WTC11 (cell line): ENCODE results near the gene LTBP2. TPM values are rescaled to one million over a fixed set of nuclear protein-coding genes. Genes with fewer than 3 reads are reported as not detected.

Experiments used
- ATAC-seq: fragments of 200-7000 bp; cut with Tn5 transposase; 2 replicates; pipeline ENCODE4 v1.10.0; 2021; ENCODE audit warnings: mild to moderate bottlenecking, moderate library complexity
- CTCF ChIA-PET: fragments of 300-600 bp; sonication (Branson Sonifier 250); formaldehyde crosslinking; loops from one replicate; lab custom pipeline; 2021; ENCODE audit warnings: antibody characterized with exemption; lab: Charles Lee
- POLR2A ChIA-PET: fragments of 350-600 bp; sonication (Branson Sonifier 250); formaldehyde crosslinking; loops from one replicate; lab custom pipeline; 2021; ENCODE audit warnings: antibody characterized with exemption; lab: Charles Lee
- DNase-seq: peaks from one replicate; pipeline ENCODE4 v3.0.0; 2021; ENCODE audit warnings: low spot score
- H3K27ac Mint-ChIP-seq: 2 replicates; pipeline ENCODE4 v1.8.0; 2021; ENCODE audit warnings: mixed read lengths
- H3K27me3 Mint-ChIP-seq: 2 replicates; pipeline ENCODE4 v1.8.0; 2021; ENCODE audit warnings: low read depth, mild to moderate bottlenecking, moderate library complexity, mixed read lengths
- H3K36me3 Mint-ChIP-seq: 2 replicates; pipeline ENCODE4 v1.8.0; 2021; ENCODE audit warnings: mixed read lengths
- H3K4me1 Mint-ChIP-seq: 2 replicates; pipeline ENCODE4 v1.8.0; 2022; ENCODE audit warnings: mixed read lengths
- H3K4me3 Mint-ChIP-seq: 2 replicates; pipeline ENCODE4 v1.8.0; 2021; ENCODE audit warnings: mild to moderate bottlenecking, moderate library complexity, mixed read lengths
- H3K9me3 Mint-ChIP-seq: 2 replicates; pipeline ENCODE4 v1.8.0; 2021; ENCODE audit warnings: mixed read lengths
- CBFB ChIP-seq: sonication (generic); formaldehyde crosslinking; IDR thresholded peaks from 2 replicates; pipeline ENCODE4 v1.8.1; 2022; ENCODE audit warnings: mild to moderate bottlenecking, low read depth, missing genetic modification reagents
- CREM ChIP-seq: sonication (generic); formaldehyde crosslinking; IDR thresholded peaks from 2 replicates; pipeline ENCODE4 v1.8.1; 2022; ENCODE audit warnings: mild to moderate bottlenecking, missing genetic modification reagents, moderate library complexity
- FOXP1 ChIP-seq: sonication (generic); formaldehyde crosslinking; IDR thresholded peaks from 2 replicates; pipeline ENCODE4 v1.8.0; 2022; ENCODE audit warnings: missing genetic modification reagents, mild to moderate bottlenecking, moderate library complexity, borderline replicate concordance
- MYBL2 ChIP-seq: sonication (generic); formaldehyde crosslinking; IDR thresholded peaks from 2 replicates; pipeline ENCODE4 v1.8.1; 2023; ENCODE audit warnings: mild to moderate bottlenecking, moderate library complexity, missing genetic modification reagents
- NFATC4 ChIP-seq: fragments of 250-450 bp; sonication (Bioruptor Pico); IDR thresholded peaks from 2 replicates; pipeline ENCODE4 v1.9.0; 2021; ENCODE audit warnings: mild to moderate bottlenecking
- NR2C2 ChIP-seq: sonication (generic); formaldehyde crosslinking; IDR thresholded peaks from 2 replicates; pipeline ENCODE4 v1.8.0; 2022; ENCODE audit warnings: mild to moderate bottlenecking, missing genetic modification reagents
- NR3C1 ChIP-seq: sonication (generic); formaldehyde crosslinking; conservative IDR thresholded peaks from 2 replicates; pipeline ENCODE4 v1.8.1; 2023; ENCODE audit warnings: low read depth, mild to moderate bottlenecking, missing genetic modification reagents
- PRRX2 ChIP-seq: fragments of 250-450 bp; sonication (Bioruptor Pico); IDR thresholded peaks from 2 replicates; pipeline ENCODE4 v1.8.0; 2021; ENCODE audit warnings: mild to moderate bottlenecking
- RORB ChIP-seq: fragments of 250-450 bp; sonication (Bioruptor Pico); IDR thresholded peaks from 2 replicates; pipeline ENCODE4 v1.9.0; 2021; ENCODE audit warnings: mild to moderate bottlenecking
- SP1 ChIP-seq: sonication (generic); formaldehyde crosslinking; conservative IDR thresholded peaks from 2 replicates; pipeline ENCODE4 v1.8.1; 2022; ENCODE audit warnings: missing genetic modification reagents
- TP53 ChIP-seq: sonication (generic); formaldehyde crosslinking; IDR thresholded peaks from 2 replicates; pipeline ENCODE4 v1.8.1; 2023; ENCODE audit warnings: mild to moderate bottlenecking, missing genetic modification reagents
- ZNF232 ChIP-seq: sonication (generic); formaldehyde crosslinking; IDR thresholded peaks from 2 replicates; pipeline ENCODE4 v1.8.0; 2022; ENCODE audit warnings: mild to moderate bottlenecking, missing genetic modification reagents
- ZNF317 ChIP-seq: sonication (generic); formaldehyde crosslinking; IDR thresholded peaks from 2 replicates; pipeline ENCODE4 v1.8.1; 2023; ENCODE audit warnings: low read depth, mild to moderate bottlenecking, moderate library complexity, missing genetic modification reagents, borderline replicate concordance
- ZNF396 ChIP-seq: fragments of 250-450 bp; sonication (Bioruptor Pico); IDR thresholded peaks from 2 replicates; pipeline ENCODE4 v1.8.0; 2021; ENCODE audit warnings: mild to moderate bottlenecking, moderate library complexity, borderline replicate concordance
- ZNF671 ChIP-seq: fragments of 250-450 bp; sonication (Bioruptor Pico); IDR thresholded peaks from 2 replicates; pipeline ENCODE4 v1.8.0; 2021; ENCODE audit warnings: mild to moderate bottlenecking
- total RNA-seq: library from RNA; stranded (reverse); gene quantifications from 3 replicates; pipeline ENCODE4 v1.2.3, GENCODE V29; 2021
- TF ChIP-seq, protein P1 (sequence below): sonication (generic); formaldehyde crosslinking; IDR thresholded peaks from 2 replicates; pipeline ENCODE4 v1.8.1; 2023; ENCODE audit warnings: mild to moderate bottlenecking, missing genetic modification reagents, moderate library complexity
- TF ChIP-seq, protein P2 (sequence below): sonication (generic); formaldehyde crosslinking; IDR thresholded peaks from 2 replicates; pipeline ENCODE4 v1.8.0; 2022; ENCODE audit warnings: mild to moderate bottlenecking, missing genetic modification reagents
- TF ChIP-seq, protein P3 (sequence below): sonication (generic); formaldehyde crosslinking; IDR thresholded peaks from 2 replicates; pipeline ENCODE4 v1.8.1; 2023; ENCODE audit warnings: mild to moderate bottlenecking, missing genetic modification reagents, moderate library complexity
- TF ChIP-seq, protein P4 (sequence below): sonication (generic); formaldehyde crosslinking; IDR thresholded peaks from 2 replicates; pipeline ENCODE4 v1.8.0; 2022; ENCODE audit warnings: missing genetic modification reagents
- TF ChIP-seq, protein P5 (sequence below): sonication (generic); formaldehyde crosslinking; IDR thresholded peaks from 2 replicates; pipeline ENCODE4 v1.8.1; 2022; ENCODE audit warnings: mild to moderate bottlenecking, missing genetic modification reagents, moderate library complexity, borderline replicate concordance

The LTBP2 gene
- total RNA-seq, 1 experiment from 2014 or later: 1.2 TPM

DNA sequence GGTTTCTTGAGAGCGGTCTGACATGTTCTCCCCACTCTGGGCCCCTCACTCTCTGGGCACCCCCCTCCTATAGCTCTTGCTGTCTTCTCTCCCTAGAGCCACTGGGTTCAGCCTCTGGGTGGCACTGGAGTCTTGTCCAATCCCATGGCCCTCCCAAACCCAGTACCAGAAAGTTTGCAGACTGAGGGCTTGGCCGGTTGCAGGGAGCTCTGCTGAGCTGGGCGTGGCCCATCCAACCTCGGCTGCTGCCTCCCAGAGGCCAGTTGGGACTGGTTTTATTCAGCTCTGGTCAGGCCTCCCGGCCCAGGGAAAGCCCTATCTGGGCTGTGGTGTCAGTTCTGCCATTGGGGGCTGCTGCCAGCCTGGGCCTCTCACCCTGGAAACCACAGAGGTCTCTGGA, 80.6 kb downstream of the LTBP2 start:
- ATAC-seq: peak; percentile 92
- Mint-ChIP-seq H3K9me3 (no peaks in the 10 kb centered on the region), H3K4me1 (peaks cover 7% of the 10 kb centered on the region), H3K4me3 (no peak overlapping the region), H3K36me3 (no peaks in the 10 kb centered on the region), H3K27ac (0 out of 2 replicates have a peak overlapping the region, but pooled peaks have one; percentile 63), H3K27me3 (no peaks in the 10 kb centered on the region)
- TF ChIP-seq CREM (CRISPR knock-in tag): no peak
- TF ChIP-seq, protein P1, sequence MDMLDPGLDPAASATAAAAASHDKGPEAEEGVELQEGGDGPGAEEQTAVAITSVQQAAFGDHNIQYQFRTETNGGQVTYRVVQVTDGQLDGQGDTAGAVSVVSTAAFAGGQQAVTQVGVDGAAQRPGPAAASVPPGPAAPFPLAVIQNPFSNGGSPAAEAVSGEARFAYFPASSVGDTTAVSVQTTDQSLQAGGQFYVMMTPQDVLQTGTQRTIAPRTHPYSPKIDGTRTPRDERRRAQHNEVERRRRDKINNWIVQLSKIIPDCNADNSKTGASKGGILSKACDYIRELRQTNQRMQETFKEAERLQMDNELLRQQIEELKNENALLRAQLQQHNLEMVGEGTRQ (CRISPR knock-in tag): no peak
- peak; percentile 32; the same call in 1 of the 2 replicates for TF ChIP-seq SP1 (CRISPR knock-in tag)
- ChIA-PET CTCF (interaction anchor here (0.6 to 2.6 kb wide), 33 partner anchors 8 to 330 kb away, joined by 3 to 42 read pairs (median 4); partner anchors contain the start of genes LTBP2, NPC2 and YLPM1), POLR2A (interaction anchor here (0.8 to 1.1 kb wide), 2 partner anchors 38 to 80 kb away, joined by 3 read pairs; partner anchors contain the start of genes ISCA2, LTBP2 and NPC2)
- DNase-seq: peak; percentile 77

DNA sequence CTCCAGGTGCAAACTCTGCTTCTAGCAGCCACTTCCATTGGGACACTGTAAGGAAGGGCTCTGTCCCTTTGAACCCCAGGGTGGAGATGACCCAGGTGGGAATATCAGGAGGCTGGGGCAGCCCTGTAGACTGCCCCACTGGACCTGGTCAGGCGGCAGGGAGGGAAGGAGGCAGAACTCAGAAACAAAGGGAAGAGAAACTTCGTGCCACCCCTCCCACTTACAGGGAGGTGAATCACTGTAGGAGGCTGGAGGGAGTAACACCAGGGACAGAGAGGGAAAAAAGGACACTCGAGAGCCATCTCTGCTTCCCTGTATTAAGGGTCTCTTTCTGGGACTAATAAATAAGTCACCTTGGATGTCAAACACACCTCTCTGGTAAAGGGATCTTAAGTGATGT, 81.0 kb downstream of the LTBP2 start:
- TF ChIP-seq MYBL2 (no peak), RORB (CRISPR knock-in tag) (no peak), CBFB (CRISPR knock-in tag) (no peak), ZNF232 (CRISPR knock-in tag) (no peak), TP53 (CRISPR knock-in tag) (no peak), ZNF671 (CRISPR knock-in tag) (no peak), ZNF317 (no peak), NR2C2 (no peak), ZNF396 (CRISPR knock-in tag) (no peak), NR3C1 (CRISPR knock-in tag) (no peak), FOXP1 (no peak), NFATC4 (CRISPR knock-in tag) (no peak), PRRX2 (CRISPR knock-in tag) (no peak)
- TF ChIP-seq, protein P2, sequence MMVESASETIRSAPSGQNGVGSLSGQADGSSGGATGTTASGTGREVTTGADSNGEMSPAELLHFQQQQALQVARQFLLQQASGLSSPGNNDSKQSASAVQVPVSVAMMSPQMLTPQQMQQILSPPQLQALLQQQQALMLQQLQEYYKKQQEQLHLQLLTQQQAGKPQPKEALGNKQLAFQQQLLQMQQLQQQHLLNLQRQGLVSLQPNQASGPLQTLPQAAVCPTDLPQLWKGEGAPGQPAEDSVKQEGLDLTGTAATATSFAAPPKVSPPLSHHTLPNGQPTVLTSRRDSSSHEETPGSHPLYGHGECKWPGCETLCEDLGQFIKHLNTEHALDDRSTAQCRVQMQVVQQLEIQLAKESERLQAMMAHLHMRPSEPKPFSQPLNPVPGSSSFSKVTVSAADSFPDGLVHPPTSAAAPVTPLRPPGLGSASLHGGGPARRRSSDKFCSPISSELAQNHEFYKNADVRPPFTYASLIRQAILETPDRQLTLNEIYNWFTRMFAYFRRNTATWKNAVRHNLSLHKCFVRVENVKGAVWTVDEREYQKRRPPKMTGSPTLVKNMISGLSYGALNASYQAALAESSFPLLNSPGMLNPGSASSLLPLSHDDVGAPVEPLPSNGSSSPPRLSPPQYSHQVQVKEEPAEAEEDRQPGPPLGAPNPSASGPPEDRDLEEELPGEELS (CRISPR knock-in tag): no peak
- TF ChIP-seq, protein P3, sequence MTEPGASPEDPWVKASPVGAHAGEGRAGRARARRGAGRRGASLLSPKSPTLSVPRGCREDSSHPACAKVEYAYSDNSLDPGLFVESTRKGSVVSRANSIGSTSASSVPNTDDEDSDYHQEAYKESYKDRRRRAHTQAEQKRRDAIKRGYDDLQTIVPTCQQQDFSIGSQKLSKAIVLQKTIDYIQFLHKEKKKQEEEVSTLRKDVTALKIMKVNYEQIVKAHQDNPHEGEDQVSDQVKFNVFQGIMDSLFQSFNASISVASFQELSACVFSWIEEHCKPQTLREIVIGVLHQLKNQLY: no peak
- TF ChIP-seq, protein P4, sequence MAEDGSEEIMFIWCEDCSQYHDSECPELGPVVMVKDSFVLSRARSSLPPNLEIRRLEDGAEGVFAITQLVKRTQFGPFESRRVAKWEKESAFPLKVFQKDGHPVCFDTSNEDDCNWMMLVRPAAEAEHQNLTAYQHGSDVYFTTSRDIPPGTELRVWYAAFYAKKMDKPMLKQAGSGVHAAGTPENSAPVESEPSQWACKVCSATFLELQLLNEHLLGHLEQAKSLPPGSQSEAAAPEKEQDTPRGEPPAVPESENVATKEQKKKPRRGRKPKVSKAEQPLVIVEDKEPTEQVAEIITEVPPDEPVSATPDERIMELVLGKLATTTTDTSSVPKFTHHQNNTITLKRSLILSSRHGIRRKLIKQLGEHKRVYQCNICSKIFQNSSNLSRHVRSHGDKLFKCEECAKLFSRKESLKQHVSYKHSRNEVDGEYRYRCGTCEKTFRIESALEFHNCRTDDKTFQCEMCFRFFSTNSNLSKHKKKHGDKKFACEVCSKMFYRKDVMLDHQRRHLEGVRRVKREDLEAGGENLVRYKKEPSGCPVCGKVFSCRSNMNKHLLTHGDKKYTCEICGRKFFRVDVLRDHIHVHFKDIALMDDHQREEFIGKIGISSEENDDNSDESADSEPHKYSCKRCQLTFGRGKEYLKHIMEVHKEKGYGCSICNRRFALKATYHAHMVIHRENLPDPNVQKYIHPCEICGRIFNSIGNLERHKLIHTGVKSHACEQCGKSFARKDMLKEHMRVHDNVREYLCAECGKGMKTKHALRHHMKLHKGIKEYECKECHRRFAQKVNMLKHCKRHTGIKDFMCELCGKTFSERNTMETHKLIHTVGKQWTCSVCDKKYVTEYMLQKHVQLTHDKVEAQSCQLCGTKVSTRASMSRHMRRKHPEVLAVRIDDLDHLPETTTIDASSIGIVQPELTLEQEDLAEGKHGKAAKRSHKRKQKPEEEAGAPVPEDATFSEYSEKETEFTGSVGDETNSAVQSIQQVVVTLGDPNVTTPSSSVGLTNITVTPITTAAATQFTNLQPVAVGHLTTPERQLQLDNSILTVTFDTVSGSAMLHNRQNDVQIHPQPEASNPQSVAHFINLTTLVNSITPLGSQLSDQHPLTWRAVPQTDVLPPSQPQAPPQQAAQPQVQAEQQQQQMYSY: no peak
- TF ChIP-seq, protein P5, sequence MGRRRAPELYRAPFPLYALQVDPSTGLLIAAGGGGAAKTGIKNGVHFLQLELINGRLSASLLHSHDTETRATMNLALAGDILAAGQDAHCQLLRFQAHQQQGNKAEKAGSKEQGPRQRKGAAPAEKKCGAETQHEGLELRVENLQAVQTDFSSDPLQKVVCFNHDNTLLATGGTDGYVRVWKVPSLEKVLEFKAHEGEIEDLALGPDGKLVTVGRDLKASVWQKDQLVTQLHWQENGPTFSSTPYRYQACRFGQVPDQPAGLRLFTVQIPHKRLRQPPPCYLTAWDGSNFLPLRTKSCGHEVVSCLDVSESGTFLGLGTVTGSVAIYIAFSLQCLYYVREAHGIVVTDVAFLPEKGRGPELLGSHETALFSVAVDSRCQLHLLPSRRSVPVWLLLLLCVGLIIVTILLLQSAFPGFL (CRISPR knock-in tag): no peak
- Mint-ChIP-seq H3K27me3 (no peaks in the 10 kb centered on the region), H3K4me3 (no peak overlapping the region), H3K27ac (0 out of 2 replicates have a peak overlapping the region, but pooled peaks have one; percentile 61), H3K9me3 (no peaks in the 10 kb centered on the region), H3K4me1 (peaks cover 7% of the 10 kb centered on the region), H3K36me3 (no peaks in the 10 kb centered on the region)
- ATAC-seq: no peak
- POLR2A ChIA-PET: interaction anchor here (1.1 kb wide), 1 partner anchor 81 kb away, joined by 3 read pairs; the partner anchor contains the start of gene LTBP2
- CTCF ChIA-PET: interaction anchor here (0.6 to 2.6 kb wide), 26 partner anchors 10 to 1080 kb away, joined by 3 to 42 read pairs (median 4); partner anchors contain the start of genes LTBP2, NPC2 and YLPM1
- no peak for DNase-seq
